Measurements from ENCODE around the gene TBC1D19.

The TBC1D19 gene

DNA sequence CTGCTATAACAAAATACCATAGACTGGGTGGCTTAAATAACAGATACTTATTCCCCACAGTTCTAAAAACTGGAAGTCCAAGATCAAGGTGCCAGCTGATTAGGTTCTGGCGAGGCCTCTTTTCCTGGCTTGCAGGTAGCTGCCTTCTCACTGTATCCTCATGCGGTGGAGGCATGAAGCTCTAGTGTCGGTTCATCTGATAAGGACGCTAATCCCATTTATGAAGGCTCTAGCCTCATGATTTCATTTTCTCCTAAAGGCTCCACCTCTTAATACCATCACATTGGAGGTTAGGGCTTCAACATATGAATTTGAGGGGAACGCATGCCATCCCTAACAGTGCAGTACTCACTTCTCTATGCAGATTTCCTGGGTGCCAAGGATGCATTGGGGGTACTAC is 218.9 kb downstream of the TBC1D19 start:
- Histone ChIP-seq H3K4me3 (ENCODE audit: control insufficient read depth in 1 of 7, extremely low read depth in 1 of 7, insufficient read depth in 4 of 7, low read depth in 2 of 7, low read length in 6 of 7) (no peak overlapping the region), H3K36me3 (ENCODE audit: control insufficient read depth in 4 of 4, insufficient read depth in 4 of 4, low read length in 3 of 4) (no peaks in the 10 kb centered on the region), H3K4me1 (ENCODE audit: control extremely low read depth in 1 of 4, control insufficient read depth in 4 of 4, insufficient read depth in 4 of 4, low read length in 3 of 4) (peaks cover 0 to 4% (median 0%) of the 10 kb centered on the region in 4 experiments), H3K27me3 (replicated peaks in 2 of 5; ENCODE audit: control insufficient read depth in 4 of 5, insufficient read depth in 5 of 5, low read length in 4 of 5) (peaks cover 0 to 5% (median 0%) of the 10 kb centered on the region in 5 experiments), H3K27ac (ENCODE audit: insufficient read depth in 1 of 2, low read depth in 1 of 2, low read length in 2 of 2, poor library complexity in 1 of 2, severe bottlenecking in 2 of 2) (no peak overlapping the region), H3K9me3 (ENCODE audit: control extremely low read depth in 1 of 5, control insufficient read depth in 4 of 5, insufficient read depth in 2 of 5, low read depth in 1 of 5, low read length in 4 of 5) (no peaks in the 10 kb centered on the region)
- POLR2A ChIA-PET: no interaction called here
- CTCF ChIA-PET: no interaction called here
- WGBS (ENCODE audit: insufficient coverage): 96% methylated on average over 2 of the region's 5 CpGs
- no peak for DNase-seq

DNA sequence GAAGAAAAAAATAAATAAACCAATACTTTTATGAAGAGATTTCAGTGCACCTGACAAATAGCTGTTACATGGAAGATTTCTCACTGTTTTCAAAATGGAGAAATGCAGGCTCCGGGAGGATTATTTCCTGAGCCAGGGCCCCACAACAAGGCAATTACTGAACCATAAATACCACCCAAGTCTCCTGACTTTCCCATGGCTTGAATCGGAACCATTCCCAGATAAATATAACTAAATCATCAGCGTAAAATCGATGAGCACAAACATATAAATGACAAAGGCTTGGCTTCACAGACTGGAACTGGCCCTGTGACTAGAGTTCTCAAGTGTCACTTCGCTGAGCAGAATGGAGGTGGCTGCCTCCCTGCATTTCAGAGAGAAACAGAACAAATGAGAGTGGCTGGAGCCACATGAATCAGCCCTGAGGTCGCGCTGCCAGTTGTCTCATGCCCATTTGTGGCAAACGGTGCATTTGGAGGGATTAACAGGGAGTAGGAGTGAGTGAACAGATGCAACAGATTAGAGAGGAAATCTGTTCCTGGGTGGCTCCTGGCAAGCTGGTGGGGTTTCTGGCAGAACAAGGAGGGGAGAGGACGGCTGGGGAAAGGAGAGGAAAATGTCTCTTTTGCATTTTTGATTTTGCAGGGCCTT is 219.5 kb downstream of the TBC1D19 start:
- CTCF ChIA-PET: no interaction called here
- H3K4me3 ChIP-seq (ENCODE audit: control insufficient read depth in 1 of 7, extremely low read depth in 1 of 7, insufficient read depth in 4 of 7, low read depth in 2 of 7, low read length in 6 of 7): no peak overlapping the region
- 94% methylated on average over 7 of the region's 9 CpGs for WGBS (ENCODE audit: insufficient coverage)
- peaks cover 0 to 4% (median 0%) of the 10 kb centered on the region in 4 experiments for H3K4me1 ChIP-seq (ENCODE audit: control extremely low read depth in 1 of 4, control insufficient read depth in 4 of 4, insufficient read depth in 4 of 4, low read length in 3 of 4)
- H3K36me3 ChIP-seq (ENCODE audit: control insufficient read depth in 4 of 4, insufficient read depth in 4 of 4, low read length in 3 of 4): no peaks in the 10 kb centered on the region
- H3K9me3 ChIP-seq (ENCODE audit: control extremely low read depth in 1 of 5, control insufficient read depth in 4 of 5, insufficient read depth in 2 of 5, low read depth in 1 of 5, low read length in 4 of 5): no peaks in the 10 kb centered on the region
- POLR2A ChIA-PET: no interaction called here
- peaks cover 0 to 7% (median 0%) of the 10 kb centered on the region in 5 experiments for H3K27me3 ChIP-seq (replicated peaks in 2 of 5; ENCODE audit: control insufficient read depth in 4 of 5, insufficient read depth in 5 of 5, low read length in 4 of 5)
- H3K27ac ChIP-seq (ENCODE audit: insufficient read depth in 1 of 2, low read depth in 1 of 2, low read length in 2 of 2, poor library complexity in 1 of 2, severe bottlenecking in 2 of 2): no peak overlapping the region
- DNase-seq: no peak

DNA sequence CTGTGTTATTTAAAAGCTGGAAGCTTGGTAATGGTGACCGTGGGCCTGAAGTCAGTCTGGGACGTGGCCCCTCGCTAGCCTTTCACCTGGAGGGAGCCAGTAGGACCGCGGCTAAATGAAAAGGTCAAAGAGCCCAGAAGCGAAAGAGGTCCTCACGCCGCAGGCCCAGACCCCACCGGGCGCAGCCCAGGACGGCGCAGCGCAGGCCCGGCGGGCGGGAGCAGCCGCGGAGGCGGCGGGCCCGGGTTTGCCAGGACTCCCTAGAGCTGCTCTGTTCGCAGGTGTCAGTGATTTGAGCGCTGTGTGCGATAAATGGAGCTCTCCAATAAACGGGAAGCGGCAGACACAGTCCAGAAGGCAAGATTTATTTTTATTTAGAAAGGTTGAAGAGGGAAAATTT is 220.6 kb downstream of the TBC1D19 start:
- no peaks in the 10 kb centered on the region for H3K9me3 ChIP-seq (ENCODE audit: control extremely low read depth in 1 of 5, control insufficient read depth in 4 of 5, insufficient read depth in 2 of 5, low read depth in 1 of 5, low read length in 4 of 5)
- ChIA-PET CTCF (interaction anchor here (0.7 to 1.1 kb wide), 2 partner anchors 12 to 16 kb away, joined by 3 to 4 read pairs; no protein-coding TSS in a partner anchor), POLR2A (no interaction called here)
- no peak overlapping the region for H3K4me3 ChIP-seq (ENCODE audit: control insufficient read depth in 1 of 7, extremely low read depth in 1 of 7, insufficient read depth in 4 of 7, low read depth in 2 of 7, low read length in 6 of 7)
- H3K27me3 ChIP-seq (replicated peaks in 2 of 5; ENCODE audit: control insufficient read depth in 4 of 5, insufficient read depth in 5 of 5, low read length in 4 of 5): peaks cover 0 to 15% (median 4%) of the 10 kb centered on the region in 5 experiments
- WGBS (ENCODE audit: insufficient coverage): 98% methylated on average over 25 of the region's 26 CpGs
- H3K27ac ChIP-seq (ENCODE audit: insufficient read depth in 1 of 2, low read depth in 1 of 2, low read length in 2 of 2, poor library complexity in 1 of 2, severe bottlenecking in 2 of 2): no peak overlapping the region
- H3K4me1 ChIP-seq (ENCODE audit: control extremely low read depth in 1 of 4, control insufficient read depth in 4 of 4, insufficient read depth in 4 of 4, low read length in 3 of 4): peaks cover 0 to 4% (median 0%) of the 10 kb centered on the region in 4 experiments
- H3K36me3 ChIP-seq (ENCODE audit: control insufficient read depth in 4 of 4, insufficient read depth in 4 of 4, low read length in 3 of 4): no peaks in the 10 kb centered on the region
- DNase-seq: no peak

DNA sequence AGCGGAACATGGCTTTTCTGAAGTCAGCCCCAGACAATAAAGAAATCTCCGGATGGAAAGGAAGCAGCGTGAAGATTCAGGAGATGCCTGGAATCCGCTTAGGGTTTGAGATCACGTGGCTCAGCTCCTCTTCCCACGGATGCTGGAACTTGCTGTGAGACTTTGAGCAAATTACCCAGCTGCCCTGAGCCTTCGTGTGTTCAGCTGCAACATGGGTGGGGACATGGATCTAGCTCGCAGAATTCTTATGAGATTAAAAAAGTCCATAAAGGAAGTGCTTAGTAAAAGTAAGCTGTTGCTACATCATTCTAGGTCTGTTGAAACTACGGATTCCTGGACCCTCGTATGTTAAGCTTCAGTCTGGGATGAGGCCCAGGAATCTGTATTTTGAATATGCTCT is 221.0 kb downstream of the TBC1D19 start:
- peaks cover 0 to 20% (median 4%) of the 10 kb centered on the region in 5 experiments for H3K27me3 ChIP-seq (replicated peaks in 2 of 5; ENCODE audit: control insufficient read depth in 4 of 5, insufficient read depth in 5 of 5, low read length in 4 of 5)
- no peak overlapping the region for H3K4me3 ChIP-seq (ENCODE audit: control insufficient read depth in 1 of 7, extremely low read depth in 1 of 7, insufficient read depth in 4 of 7, low read depth in 2 of 7, low read length in 6 of 7)
- 88% methylated on average over 9 of the region's 10 CpGs for WGBS (ENCODE audit: insufficient coverage)
- no peaks in the 10 kb centered on the region for H3K9me3 ChIP-seq (ENCODE audit: control extremely low read depth in 1 of 5, control insufficient read depth in 4 of 5, insufficient read depth in 2 of 5, low read depth in 1 of 5, low read length in 4 of 5)
- H3K36me3 ChIP-seq (ENCODE audit: control insufficient read depth in 4 of 4, insufficient read depth in 4 of 4, low read length in 3 of 4): no peaks in the 10 kb centered on the region
- POLR2A ChIA-PET: no interaction called here
- CTCF ChIA-PET: interaction anchor here (0.7 to 1.1 kb wide), 2 partner anchors 12 to 15 kb away, joined by 3 to 4 read pairs; no protein-coding TSS in a partner anchor
- peaks cover 0 to 4% (median 0%) of the 10 kb centered on the region in 4 experiments for H3K4me1 ChIP-seq (ENCODE audit: control extremely low read depth in 1 of 4, control insufficient read depth in 4 of 4, insufficient read depth in 4 of 4, low read length in 3 of 4)
- no peak for DNase-seq
- H3K27ac ChIP-seq (ENCODE audit: insufficient read depth in 1 of 2, low read depth in 1 of 2, low read length in 2 of 2, poor library complexity in 1 of 2, severe bottlenecking in 2 of 2): no peak overlapping the region
